OCI-LY7 (cell line): Measurements from ENCODE around the gene JPH3.

Source experiments
- EZH2phosphoT487 ChIP-seq: fragments of 200-600 bp; sonication (generic); IDR thresholded peaks from 2 replicates; pipeline ENCODE4 v1.6.1; 2018; ENCODE audit warnings: low read depth, borderline replicate concordance, mild to moderate bottlenecking, mixed run types, antibody characterized with exemption, low read length, moderate library complexity, mixed read lengths
- TF ChIP-seq, protein P1 (sequence below): fragments of 200-600 bp; sonication (generic); conservative IDR thresholded peaks from 2 replicates; pipeline ENCODE4 v1.5.1; 2014; ENCODE audit warnings: mild to moderate bottlenecking, antibody characterized with exemption, low read length, moderate library complexity, mixed read lengths

DNA sequence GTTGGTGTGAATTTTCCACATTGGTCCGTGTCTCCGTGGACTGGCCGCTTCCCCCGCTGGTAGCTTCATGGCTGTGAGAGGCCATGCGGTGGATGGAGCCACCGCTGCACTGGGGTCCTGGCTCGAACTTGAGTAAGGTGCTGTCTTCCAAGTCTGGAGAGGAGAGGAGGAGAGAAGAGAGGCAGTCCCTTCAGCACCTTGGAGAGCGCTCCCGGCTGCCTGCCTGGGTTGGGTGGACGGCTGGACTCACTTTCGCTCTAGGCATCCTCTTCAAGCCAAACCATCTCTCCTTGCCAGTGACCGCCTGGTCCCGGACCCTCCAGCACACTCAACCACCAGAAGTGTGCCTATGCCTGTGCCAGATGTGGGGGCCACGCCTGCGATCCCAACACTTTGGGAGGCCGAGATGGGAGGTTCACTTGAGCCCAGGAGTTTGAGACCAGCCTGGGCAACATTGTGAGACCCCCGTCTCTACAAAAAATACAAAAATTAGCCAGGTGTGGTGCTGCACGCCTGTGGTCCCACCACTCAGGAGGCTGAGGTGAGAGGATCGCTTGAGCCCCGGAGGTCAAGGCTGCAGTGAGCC lies 6.2 kb downstream of the JPH3 start:
- TF ChIP-seq, protein P1, sequence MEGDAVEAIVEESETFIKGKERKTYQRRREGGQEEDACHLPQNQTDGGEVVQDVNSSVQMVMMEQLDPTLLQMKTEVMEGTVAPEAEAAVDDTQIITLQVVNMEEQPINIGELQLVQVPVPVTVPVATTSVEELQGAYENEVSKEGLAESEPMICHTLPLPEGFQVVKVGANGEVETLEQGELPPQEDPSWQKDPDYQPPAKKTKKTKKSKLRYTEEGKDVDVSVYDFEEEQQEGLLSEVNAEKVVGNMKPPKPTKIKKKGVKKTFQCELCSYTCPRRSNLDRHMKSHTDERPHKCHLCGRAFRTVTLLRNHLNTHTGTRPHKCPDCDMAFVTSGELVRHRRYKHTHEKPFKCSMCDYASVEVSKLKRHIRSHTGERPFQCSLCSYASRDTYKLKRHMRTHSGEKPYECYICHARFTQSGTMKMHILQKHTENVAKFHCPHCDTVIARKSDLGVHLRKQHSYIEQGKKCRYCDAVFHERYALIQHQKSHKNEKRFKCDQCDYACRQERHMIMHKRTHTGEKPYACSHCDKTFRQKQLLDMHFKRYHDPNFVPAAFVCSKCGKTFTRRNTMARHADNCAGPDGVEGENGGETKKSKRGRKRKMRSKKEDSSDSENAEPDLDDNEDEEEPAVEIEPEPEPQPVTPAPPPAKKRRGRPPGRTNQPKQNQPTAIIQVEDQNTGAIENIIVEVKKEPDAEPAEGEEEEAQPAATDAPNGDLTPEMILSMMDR: no peak
- TF ChIP-seq EZH2phosphoT487: no peak
